Omental fat pad (tissue), 4 donors: ENCODE data around the gene ARHGAP44. TPM values are rescaled to one million over a fixed set of nuclear protein-coding genes. Genes with fewer than 3 reads are reported as not detected.
"Not testable (repeated sequence)": the region's sequence is repeated elsewhere in the genome, so short reads cannot be mapped to it uniquely, and the experiment has no call there.

Source experiments
- ATAC-seq: fragments of 150-250 bp; one replicate; pipeline ENCODE4 v1.9.1; 2016; ENCODE audit warnings: mild to moderate bottlenecking, moderate library complexity; ENCODE audit not compliant: low FRiP score
- DNase-seq: peaks from one replicate; pipeline ENCODE4 v3.0.0-alpha.2; 2019; ENCODE audit warnings: low spot score
- CTCF ChIP-seq, 3 donors: fragments of 450-650 bp; IDR thresholded peaks; one replicate each; pipeline ENCODE4 v1.5.1; 2016 to 2017; ENCODE audit warnings: antibody characterized with exemption in 3 of 3, mild to moderate bottlenecking in 3 of 3, moderate library complexity in 2 of 3
- total RNA-seq, 4 donors: library from RNA; depleted of rRNA; stranded (reverse); fragments of >200 nt; gene quantifications; one replicate each; pipeline ENCODE4 v1.1.0, GENCODE V29; 2016

Gene ARHGAP44
- total RNA-seq, 4 donors from 2014 or later = 3.6 to 22.5 (median 7.2) TPM

DNA sequence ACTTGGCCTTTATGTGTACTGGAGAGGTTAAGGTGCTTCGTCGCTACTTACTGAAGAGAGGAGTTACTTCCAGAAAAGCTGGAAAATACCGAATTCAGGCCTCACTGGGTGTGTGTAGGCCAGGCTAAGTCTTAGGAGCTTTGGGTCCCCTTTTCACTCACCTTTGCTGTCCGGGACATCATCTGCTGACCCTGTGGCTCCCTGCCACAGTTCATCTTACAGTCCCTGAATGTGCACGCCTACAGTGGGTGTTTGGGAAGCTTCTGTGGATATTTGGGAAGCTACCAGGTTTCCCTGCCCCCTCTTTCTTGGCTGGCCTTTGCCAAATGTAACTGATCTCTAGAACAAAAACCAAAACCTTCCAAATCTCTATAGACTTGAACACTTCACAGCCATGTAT is 177.1 kb downstream of the ARHGAP44 start:
- TF ChIP-seq CTCF (IDR thresholded peaks at IDR 0.05) = no peak
- DNase-seq (no peak), ATAC-seq (no peak)

DNA sequence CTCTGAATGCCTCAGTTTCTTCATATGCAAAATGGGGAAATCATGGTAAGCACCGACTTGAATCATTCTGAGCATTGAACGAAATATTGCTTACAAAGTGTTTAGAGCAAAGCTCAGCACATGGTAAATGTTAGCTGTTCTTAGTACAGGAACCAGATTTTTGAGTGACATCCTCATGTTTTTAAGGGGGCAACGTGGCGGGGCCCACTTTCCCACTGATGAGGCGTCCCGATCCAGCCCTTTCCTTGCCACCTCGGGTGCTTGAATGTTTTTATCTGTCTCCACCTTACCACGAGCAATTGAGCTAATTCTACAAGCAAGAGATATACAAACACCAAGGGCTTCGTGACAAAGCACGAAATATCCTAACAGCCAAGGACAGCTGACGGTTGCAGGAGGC is 178.7 kb downstream of the ARHGAP44 start:
- ATAC-seq (no peak), DNase-seq (no peak)
- no peak for TF ChIP-seq CTCF (IDR thresholded peaks at IDR 0.05)

DNA sequence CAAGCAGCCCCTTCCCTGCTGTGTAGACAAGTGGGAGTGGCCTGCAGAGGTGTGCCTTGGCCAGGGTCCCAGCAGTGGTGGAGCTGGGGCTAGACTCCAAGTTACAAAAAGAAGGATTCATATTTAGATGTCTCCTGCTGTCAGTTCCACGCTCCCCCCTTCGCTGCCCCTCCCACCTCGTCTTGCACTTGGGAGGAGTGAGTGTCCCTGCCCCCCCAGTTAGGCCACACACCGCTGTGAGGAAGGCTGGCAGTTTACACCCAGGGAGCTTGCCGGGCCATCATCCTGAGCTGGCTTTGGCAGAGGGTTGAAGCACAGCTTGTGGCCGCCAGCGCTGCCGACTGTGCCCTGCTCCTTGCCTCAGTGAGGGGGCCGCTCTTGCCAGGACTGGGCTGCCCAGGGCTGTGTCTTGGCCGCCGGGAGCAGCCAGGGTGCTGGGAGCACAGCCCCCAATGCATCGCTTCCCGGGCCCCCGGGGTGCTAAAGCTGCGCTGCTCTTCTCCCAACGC is 184.3 kb downstream of the ARHGAP44 start:
- peak; percentile 29 for ATAC-seq
- no peak for DNase-seq
- no peak for TF ChIP-seq CTCF (IDR thresholded peaks at IDR 0.05)

- no peak for TF ChIP-seq CTCF (IDR thresholded peaks at IDR 0.05)
- no peak for DNase-seq
- peak; percentile 39 for ATAC-seq
Observed at GRCh38 chr17:12974005-12974531, 184.8 kb downstream of the ARHGAP44 start.

DNA sequence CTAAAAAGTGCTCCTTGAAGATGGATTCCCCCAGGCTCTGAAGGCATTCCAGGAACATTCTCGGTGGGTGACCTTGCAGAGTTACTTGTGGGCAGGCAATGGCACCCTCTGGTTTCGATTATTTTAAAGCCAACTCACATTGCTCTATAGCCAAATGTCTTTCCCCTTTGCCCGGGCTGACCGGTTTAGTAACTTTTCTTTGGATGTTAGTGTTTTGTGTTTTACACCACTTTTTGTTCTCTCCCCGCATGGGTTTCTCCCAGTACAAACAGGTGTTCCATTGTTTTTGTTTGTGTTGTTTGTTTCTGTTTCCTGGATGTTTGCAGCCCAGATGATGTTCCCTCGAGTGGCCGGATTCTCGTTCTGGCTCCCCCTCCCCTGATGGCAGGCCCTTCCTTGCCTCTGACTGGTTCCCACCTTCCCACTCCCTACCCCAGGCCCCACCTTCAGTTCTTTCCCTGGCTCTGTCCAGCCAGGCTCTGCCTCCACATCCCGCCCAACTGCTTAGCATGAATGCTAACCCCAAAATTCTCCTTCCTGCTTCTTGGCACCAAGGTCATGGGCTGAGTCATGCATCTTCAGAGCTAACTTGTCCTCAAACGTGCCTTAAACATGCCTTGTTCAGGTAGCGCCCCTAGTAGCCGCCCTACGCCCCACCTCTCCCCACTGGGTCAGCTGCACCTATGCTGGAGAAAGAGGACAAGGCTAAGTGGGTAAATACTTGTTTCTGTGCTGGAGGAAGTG is 187.9 kb downstream of the ARHGAP44 start:
- ATAC-seq (no peak), DNase-seq (no peak)
- TF ChIP-seq CTCF (IDR thresholded peaks at IDR 0.05) = no peak

DNA sequence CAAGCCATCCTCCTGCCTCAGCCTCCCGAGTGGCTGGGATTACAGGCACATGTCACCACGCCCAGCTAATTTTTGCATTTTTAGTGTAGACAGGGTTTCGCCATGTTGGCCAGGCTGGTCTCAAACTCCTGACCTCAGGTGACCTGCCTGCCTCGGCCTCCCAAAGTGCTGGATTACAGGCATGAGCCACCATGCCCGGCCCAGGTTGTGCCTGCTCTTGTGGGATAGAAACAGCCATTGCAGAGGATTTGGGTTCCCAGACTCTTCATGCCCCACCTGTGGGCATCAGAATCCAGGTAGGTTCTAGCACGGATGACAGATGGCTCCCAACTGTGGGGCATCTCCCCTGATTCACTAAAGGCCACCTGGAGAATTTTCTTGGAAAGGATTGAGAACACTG is 189.5 kb downstream of the ARHGAP44 start:
- DNase-seq, ATAC-seq: not testable (repeated sequence)

GRCh38 chr17:12979246-12979645 is 189.9 kb downstream of the ARHGAP44 start:
- ATAC-seq (no peak), DNase-seq (no peak)

More at GRCh38 chr17:12979246-12979645, 189.9 kb downstream of the ARHGAP44 start:
- TF ChIP-seq CTCF (IDR thresholded peaks at IDR 0.05) = no peak
